ENCODE measurements around the gene VPS18.

Gene VPS18

DNA sequence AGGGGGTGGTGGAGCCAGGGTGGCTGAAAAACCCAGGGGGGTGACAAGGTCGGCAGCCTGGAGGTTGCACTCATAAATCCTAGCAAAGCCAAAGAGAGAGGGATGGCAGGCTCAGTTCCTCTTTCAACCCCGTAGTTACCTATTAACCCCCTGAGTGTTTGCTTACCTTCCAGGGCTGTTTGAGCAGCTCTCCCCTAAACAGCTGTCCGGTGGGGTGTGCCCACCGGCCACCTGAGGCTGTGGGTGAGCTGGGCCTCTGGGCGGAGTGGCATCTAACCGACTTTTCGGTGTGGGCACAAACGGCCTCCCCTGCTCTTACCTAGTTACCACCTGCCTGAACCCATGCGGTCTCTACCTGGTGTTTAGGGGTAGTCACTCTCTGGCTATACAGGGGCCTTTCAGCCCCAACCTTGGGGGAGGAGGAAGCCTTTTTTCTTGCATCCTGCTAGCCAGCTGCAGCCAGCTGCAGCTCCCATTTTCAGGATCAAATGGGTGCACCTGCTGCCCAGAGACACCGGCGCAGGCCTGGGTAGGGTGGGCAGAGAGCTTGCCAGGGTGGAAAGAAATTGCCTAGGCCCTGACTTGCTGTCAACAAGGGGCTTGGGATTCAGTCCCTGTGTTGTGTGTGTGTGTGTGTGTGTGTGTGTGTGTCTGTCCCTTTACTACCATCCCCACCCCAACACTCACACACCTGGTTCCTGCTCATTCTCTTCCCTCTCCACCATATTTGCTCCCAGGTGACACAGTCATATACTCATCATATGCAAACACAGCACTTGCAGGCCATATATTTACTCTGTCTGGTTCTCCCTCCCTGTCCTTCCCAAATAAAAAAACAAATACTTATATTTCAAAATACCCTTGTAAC, 38.6 kb downstream of the VPS18 start:
- FAIRE-seq (no peak), DNase-seq (ENCODE audit: insufficient read length, low spot score) (no peak)

DNA sequence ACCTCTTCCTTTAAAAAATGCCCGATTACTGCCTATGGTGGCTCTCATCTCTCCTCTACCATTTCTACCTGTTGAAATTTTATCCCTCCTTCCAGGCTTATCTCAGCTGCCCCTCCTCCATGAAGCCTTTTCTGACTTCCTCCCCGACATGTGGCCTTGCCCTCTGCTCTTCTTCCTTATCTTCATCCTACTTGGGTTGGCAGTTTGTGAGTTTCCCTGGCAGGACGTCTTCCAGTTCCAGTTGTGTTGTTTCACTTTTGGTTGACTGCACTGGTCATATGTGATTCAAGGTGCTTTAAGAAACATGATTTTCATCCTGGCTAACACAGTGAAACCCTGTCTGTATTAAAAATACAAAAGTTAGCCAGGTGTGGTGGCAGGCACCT, 39.3 kb downstream of the VPS18 start:
- no peak for FAIRE-seq
- no peak for DNase-seq (ENCODE audit: insufficient read length, low spot score)

DNA sequence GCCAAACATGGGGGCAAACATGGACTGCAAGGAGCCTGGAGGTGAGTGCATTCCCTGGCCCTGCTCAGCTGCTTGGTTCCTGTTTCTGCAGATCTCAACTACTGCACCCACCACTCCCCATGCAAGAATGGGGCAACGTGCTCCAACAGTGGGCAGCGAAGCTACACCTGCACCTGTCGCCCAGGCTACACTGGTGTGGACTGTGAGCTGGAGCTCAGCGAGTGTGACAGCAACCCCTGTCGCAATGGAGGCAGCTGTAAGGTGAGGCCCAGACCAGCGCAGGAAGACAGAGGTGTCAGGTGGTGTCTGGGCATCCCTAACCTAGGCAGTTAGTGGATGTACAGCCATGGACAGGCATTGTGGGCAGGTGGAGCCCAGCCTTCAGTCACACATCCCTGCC, 40.2 kb downstream of the VPS18 start:
- no peak for DNase-seq (ENCODE audit: insufficient read length, low spot score)
- peak; percentile 4 for FAIRE-seq

DNA sequence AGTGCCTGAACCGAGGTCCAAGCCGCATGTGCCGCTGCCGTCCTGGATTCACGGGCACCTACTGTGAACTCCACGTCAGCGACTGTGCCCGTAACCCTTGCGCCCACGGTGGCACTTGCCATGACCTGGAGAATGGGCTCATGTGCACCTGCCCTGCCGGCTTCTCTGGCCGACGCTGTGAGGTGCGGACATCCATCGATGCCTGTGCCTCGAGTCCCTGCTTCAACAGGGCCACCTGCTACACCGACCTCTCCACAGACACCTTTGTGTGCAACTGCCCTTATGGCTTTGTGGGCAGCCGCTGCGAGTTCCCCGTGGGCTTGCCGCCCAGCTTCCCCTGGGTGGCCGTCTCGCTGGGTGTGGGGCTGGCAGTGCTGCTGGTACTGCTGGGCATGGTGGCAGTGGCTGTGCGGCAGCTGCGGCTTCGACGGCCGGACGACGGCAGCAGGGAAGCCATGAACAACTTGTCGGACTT, 42.0 kb downstream of the VPS18 start:
- FAIRE-seq: no peak
- no peak for DNase-seq (ENCODE audit: insufficient read length, low spot score)

DNA sequence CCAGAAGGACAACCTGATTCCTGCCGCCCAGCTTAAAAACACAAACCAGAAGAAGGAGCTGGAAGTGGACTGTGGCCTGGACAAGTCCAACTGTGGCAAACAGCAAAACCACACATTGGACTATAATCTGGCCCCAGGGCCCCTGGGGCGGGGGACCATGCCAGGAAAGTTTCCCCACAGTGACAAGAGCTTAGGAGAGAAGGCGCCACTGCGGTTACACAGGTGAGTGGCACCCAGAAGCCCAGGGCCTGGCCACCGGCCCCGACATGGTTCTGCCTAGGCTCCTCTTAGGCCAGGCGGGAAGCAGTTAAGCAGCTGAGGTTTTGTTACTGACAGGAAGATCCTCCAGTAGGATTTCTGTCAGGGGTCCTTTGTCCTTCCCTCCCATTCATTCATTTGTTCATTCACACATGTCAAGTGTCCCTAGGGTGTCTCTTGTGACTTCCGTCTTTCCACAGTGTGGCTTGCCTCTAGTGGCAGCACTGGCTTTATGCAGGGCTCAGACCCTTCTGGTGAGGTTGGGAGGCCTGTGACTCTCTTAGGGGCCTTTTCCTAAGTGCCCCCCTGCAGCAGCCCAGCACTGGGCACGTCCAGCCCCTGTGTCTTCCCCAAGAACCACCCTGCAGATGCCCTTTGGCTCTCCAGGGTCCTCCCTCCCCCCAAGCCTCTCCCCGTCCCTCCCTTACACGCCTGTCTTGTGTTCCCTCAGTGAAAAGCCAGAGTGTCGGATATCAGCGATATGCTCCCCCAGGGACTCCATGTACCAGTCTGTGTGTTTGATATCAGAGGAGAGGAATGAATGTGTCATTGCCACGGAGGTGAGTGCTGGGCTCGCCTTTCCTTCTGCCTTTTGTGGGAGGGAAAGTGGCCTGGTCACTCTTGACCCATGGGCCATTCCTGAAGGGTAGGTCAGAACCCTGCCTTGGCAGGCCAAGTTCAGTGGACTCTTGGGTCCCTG, 42.7 kb downstream of the VPS18 start:
- DNase-seq (ENCODE audit: insufficient read length, low spot score) (no peak), FAIRE-seq (no peak)

- DNase-seq (ENCODE audit: insufficient read length, low spot score) (peak; percentile 59), FAIRE-seq (no peak)
These were observed 43.7 kb downstream of the VPS18 start for GRCh38 chr15:40937762-40938535.

GRCh38 chr15:40938536-40938870, 44.3 kb downstream of the VPS18 start:
- FAIRE-seq: no peak
- no peak for DNase-seq (ENCODE audit: insufficient read length, low spot score)

- no peak for FAIRE-seq
- DNase-seq (ENCODE audit: insufficient read length, low spot score): no peak
These were observed 46.1 kb downstream of the VPS18 start for GRCh38 chr15:40940296-40940801.

- DNase-seq (ENCODE audit: insufficient read length, low spot score) (no peak), FAIRE-seq (no peak)
These were observed 46.8 kb downstream of the VPS18 start for GRCh38 chr15:40941068-40941527.

GRCh38 chr15:40941528-40942336, 47.5 kb downstream of the VPS18 start:
- DNase-seq (ENCODE audit: insufficient read length, low spot score) (peak; percentile 76), FAIRE-seq (no peak)

DNA sequence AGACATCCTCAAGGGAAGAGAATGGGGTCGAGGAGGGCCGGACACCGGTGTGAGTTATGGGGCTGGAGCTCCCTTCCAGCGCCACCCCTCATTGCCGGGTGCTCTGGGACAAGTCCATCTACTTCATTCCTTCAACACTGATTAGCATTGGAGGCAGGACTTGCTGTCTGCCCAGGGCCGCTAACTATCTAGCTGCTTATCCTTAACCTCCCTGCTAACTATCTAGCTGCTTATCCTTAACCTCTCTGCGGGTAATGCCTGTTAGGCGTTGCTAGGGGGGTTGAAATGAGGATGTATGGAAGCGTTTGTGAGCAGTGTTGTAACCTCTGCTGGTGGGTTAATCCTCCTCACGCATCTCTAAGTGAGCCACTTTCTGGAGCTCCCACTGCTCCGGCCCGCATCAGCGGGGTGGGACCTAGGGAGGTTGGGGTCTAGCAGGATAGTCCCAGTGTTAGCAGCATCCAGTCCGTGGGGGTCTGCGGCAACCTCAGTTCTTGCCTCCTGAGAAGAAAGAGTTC, 48.1 kb downstream of the VPS18 start:
- FAIRE-seq (no peak), DNase-seq (ENCODE audit: insufficient read length, low spot score) (no peak)

- DNase-seq (ENCODE audit: insufficient read length, low spot score) (no peak), FAIRE-seq (no peak)
These were observed 48.6 kb downstream of the VPS18 start for GRCh38 chr15:40942878-40943277.

- DNase-seq (ENCODE audit: insufficient read length, low spot score): no peak
These were observed 49.6 kb downstream of the VPS18 start for GRCh38 chr15:40943764-40944365.

GRCh38 chr15:40944510-40945296, 50.5 kb downstream of the VPS18 start:
- no peak for DNase-seq (ENCODE audit: insufficient read length, low spot score)
- no peak for FAIRE-seq

More at GRCh38 chr15:40943764-40944365, 49.6 kb downstream of the VPS18 start:
- FAIRE-seq: no peak

GRCh38 chr15:40948706-40949473, 54.6 kb downstream of the VPS18 start:
- no peak for FAIRE-seq
- DNase-seq (ENCODE audit: insufficient read length, low spot score): no peak

GRCh38 chr15:40949756-40950207, 55.5 kb downstream of the VPS18 start:
- FAIRE-seq: no peak

GRCh38 chr15:40951764-40952163, 57.5 kb downstream of the VPS18 start:
- DNase-seq (ENCODE audit: insufficient read length, low spot score) (no peak), FAIRE-seq (no peak)

More at GRCh38 chr15:40949756-40950207, 55.5 kb downstream of the VPS18 start:
- DNase-seq (ENCODE audit: insufficient read length, low spot score): no peak

Data from HTR-8/SVneo (cell line).